Measurements from ENCODE around the gene NR3C2. TPM values are rescaled to one million over a fixed set of nuclear protein-coding genes. Genes with fewer than 3 reads are reported as not detected.

NR3C2 gene
- total RNA-seq, 1 donor from 2014 or later: 31.4 TPM

DNA sequence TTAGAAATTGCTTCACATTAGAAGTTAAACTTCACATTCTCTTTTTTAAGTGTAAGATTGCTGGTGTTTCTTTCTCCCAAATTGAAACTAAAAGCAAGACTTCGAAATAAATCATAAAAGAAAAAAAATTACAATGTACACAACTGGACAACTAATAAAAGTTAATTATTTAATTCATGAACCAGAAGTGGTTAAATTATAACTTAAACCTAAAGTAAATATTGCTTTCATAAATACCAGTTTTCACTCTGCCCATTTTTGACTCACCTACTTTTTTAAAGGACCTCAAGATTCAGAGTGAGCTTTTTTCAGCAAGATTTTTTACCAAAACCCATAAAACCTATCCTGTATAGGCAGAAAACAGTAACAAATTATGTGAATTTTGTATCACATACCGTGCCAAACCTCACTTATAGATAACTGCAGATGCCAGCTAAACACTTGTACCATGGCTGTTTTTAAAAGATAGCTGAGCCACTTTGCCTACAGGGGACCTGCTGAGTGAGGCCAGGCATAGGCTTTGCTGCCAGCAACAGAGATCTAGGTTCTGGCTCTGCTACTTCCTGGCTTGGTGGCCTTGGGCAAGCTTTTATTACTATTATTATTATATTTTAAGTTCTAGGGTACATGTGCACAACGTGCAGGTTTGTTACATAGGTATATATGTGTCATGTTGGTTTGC is 259.8 kb downstream of the NR3C2 start:
- intact Hi-C loops (cut with DNase I): no loop called here
- ATAC-seq (no peak), DNase-seq (no peak)
- H3K4me3 ChIP-seq: no peak overlapping the region
- no peaks in the 10 kb centered on the region for H3K36me3 ChIP-seq
- no peaks in the 10 kb centered on the region for H3K9me3 ChIP-seq
- no peaks in the 10 kb centered on the region for H3K4me1 ChIP-seq
- H3K27me3 ChIP-seq (ENCODE audit: low read depth): no peaks in the 10 kb centered on the region
- TF ChIP-seq, protein P1, sequence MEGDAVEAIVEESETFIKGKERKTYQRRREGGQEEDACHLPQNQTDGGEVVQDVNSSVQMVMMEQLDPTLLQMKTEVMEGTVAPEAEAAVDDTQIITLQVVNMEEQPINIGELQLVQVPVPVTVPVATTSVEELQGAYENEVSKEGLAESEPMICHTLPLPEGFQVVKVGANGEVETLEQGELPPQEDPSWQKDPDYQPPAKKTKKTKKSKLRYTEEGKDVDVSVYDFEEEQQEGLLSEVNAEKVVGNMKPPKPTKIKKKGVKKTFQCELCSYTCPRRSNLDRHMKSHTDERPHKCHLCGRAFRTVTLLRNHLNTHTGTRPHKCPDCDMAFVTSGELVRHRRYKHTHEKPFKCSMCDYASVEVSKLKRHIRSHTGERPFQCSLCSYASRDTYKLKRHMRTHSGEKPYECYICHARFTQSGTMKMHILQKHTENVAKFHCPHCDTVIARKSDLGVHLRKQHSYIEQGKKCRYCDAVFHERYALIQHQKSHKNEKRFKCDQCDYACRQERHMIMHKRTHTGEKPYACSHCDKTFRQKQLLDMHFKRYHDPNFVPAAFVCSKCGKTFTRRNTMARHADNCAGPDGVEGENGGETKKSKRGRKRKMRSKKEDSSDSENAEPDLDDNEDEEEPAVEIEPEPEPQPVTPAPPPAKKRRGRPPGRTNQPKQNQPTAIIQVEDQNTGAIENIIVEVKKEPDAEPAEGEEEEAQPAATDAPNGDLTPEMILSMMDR (IDR thresholded peaks at IDR 0.05): no peak
- H3K27ac ChIP-seq: no peak overlapping the region

DNA sequence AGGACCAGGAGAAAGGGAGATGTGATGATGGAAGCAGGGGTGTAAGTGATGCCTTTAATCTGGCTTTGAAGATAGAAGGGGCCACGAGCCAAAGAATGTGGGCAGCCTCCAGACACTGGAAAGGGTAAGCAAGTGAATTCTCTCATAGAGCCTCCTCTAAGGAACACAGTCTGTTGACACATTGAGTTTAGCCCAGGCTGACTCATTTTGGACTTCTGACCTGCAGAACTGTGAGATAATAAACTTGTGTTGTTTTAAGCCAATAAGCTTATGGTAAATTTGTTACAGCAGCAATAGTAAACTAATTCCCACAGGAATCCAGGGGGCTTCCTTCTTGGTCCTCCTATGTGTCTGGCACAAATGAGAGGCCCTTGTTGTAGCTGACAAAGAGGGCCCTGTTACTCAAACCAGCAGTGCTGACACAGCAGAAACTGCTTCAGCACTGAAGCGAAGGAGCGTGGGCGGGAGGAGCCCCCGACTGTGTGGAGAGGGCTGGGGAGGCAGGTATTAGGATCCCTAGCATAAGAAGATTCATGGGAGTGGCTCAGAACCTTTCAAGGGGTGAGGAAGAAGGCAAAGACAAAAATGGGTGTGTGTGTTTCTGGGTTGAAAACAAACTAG is 268.7 kb downstream of the NR3C2 start:
- no peak for ATAC-seq
- Histone ChIP-seq H3K9me3 (no peaks in the 10 kb centered on the region), H3K4me3 (no peak overlapping the region), H3K27me3 (ENCODE audit: low read depth) (no peaks in the 10 kb centered on the region), H3K4me1 (no peaks in the 10 kb centered on the region), H3K27ac (no peak overlapping the region), H3K36me3 (no peaks in the 10 kb centered on the region)
- DNase-seq: no peak
- intact Hi-C loops (cut with DNase I): no loop called here
- TF ChIP-seq, protein P1 (IDR thresholded peaks at IDR 0.05): no peak

GRCh38 chr4:148171596-148171995 is 270.6 kb downstream of the NR3C2 start:
- intact Hi-C loops (cut with DNase I): no loop called here

DNA sequence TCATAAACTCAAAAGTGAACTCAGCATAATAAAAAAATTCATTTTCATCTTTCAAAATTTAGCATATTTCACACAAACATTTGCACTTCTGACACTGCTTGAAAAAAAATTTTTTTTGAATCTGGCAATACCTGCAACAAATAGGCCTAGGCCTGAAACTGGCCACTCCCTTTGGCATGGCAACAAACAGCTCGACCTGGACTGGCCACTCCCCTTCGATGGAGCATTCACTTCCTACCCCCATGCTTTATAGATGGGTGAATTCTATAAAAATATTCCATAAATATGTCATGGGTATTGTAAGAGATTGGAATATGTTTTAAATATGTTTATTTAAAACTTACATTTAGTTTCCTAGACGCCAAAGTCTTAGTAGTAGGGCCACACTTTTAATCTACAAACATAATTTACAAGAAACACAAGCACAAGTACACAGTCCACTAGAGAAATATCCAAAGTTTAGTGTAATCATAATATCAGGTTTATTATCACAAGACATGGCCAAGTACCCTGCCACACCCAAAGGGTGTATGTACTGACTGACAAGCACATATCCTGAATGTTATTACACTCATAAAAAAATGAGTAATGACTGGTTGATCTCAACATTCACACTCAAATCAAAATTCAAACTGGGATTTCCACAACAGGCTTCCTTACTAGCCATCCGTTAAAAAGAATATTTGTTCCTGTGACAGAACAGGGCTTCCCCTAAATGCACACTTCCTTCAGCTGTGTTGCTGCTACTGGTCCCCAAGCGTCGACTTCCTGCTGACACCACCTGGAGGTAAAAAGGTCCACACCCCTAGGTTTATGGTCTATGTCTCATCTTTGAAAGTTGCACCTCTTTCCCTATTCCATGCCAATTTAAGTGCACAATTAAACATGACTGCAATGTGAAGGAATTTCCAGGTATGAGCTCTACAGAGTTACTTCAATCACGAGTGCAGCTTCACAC is 271.5 kb downstream of the NR3C2 start:
- no peak for DNase-seq
- TF ChIP-seq, protein P1 (IDR thresholded peaks at IDR 0.05): no peak
- ATAC-seq: no peak
- H3K4me1 ChIP-seq: no peaks in the 10 kb centered on the region
- no peak overlapping the region for H3K27ac ChIP-seq
- H3K9me3 ChIP-seq: no peaks in the 10 kb centered on the region
- H3K4me3 ChIP-seq: no peak overlapping the region
- no peaks in the 10 kb centered on the region for H3K36me3 ChIP-seq
- no peaks in the 10 kb centered on the region for H3K27me3 ChIP-seq (ENCODE audit: low read depth)
- intact Hi-C loops (cut with DNase I): no loop called here

More at GRCh38 chr4:148171596-148171995, 270.6 kb downstream of the NR3C2 start:
- H3K9me3 ChIP-seq: no peaks in the 10 kb centered on the region
- DNase-seq (no peak), ATAC-seq (peak in 1 of 2 donors; percentile 12)
- TF ChIP-seq, protein P1 (IDR thresholded peaks at IDR 0.05): no peak
- no peak overlapping the region for H3K4me3 ChIP-seq
- no peaks in the 10 kb centered on the region for H3K4me1 ChIP-seq
- H3K27ac ChIP-seq: no peak overlapping the region
- H3K36me3 ChIP-seq: no peaks in the 10 kb centered on the region
- no peaks in the 10 kb centered on the region for H3K27me3 ChIP-seq (ENCODE audit: low read depth)

- TF ChIP-seq, protein P1 (IDR thresholded peaks at IDR 0.05): no peak
- Histone ChIP-seq H3K4me1 (no peaks in the 10 kb centered on the region), H3K27me3 (ENCODE audit: low read depth) (no peaks in the 10 kb centered on the region), H3K9me3 (no peaks in the 10 kb centered on the region), H3K4me3 (peak overlapping the region; percentile 14), H3K36me3 (no peaks in the 10 kb centered on the region), H3K27ac (no peak overlapping the region)
- peak in 1 of 2 donors; percentile 30 for ATAC-seq
- DNase-seq: no peak
- intact Hi-C loops (cut with DNase I): no loop called here
Observed at GRCh38 chr4:148166132-148166591, 276.1 kb downstream of the NR3C2 start.

Data from lower lobe of right lung (tissue), 2 donors.